ENCODE measurements around the gene PTPN11. TPM values are rescaled to one million over a fixed set of nuclear protein-coding genes. Genes with fewer than 3 reads are reported as not detected.

The PTPN11 gene
- total and polyA plus RNA-seq, 2 experiments from 2014 or later: 87.0 to 94.7 TPM

DNA sequence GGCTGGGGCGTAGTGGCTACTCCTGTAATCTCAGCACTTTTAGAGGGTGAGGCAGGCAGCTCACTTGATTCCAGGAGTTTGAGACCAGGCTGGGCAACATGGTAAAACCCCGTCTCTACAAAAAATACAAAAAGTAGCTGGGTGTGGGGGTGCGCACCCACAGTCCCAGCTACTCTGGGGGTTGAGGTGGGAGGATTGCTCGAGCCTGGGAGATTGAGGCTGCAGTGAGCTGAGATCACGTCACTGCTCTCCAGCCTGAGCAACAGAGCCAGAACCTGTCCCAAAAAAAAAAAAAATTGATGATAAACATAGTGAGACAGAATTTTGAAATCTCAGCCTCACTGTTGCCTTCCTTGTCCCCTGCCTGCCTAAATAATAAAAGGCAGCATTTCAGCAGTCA lies 40.0 kb downstream of the PTPN11 start:
- no peak overlapping the region for H3K4me3 ChIP-seq
- no peaks in the 10 kb centered on the region for H3K4me1 ChIP-seq (ENCODE audit: insufficient read depth)
- H3K79me2 ChIP-seq (replicated peaks; ENCODE audit: insufficient read depth): peaks cover 4% of the 10 kb centered on the region; the same call in 1 of the 2 replicates
- H3K27ac Mint-ChIP-seq: no peak overlapping the region
- peaks cover 5% of the 10 kb centered on the region for H3K27me3 Mint-ChIP-seq (ENCODE audit: insufficient read depth, low read depth, poor library complexity)
- no peaks in the 10 kb centered on the region for H3K27me3 ChIP-seq (ENCODE audit: insufficient read depth)
- H3F3A ChIP-seq (replicated peaks; ENCODE audit: low read depth): 0 out of 2 replicates have a peak, but pooled peaks cover 3% of the 10 kb centered on the region
- H3K36me3 ChIP-seq (ENCODE audit: insufficient read depth): peaks cover 40% of the 10 kb centered on the region
- no peaks in the 10 kb centered on the region for H3K9me3 Mint-ChIP-seq
- DNase-seq (ENCODE audit: low spot score) (no peak), ATAC-seq (no peak)
- no peak overlapping the region for H3K27ac ChIP-seq (ENCODE audit: low read depth)
- no peak overlapping the region for H2AFZ ChIP-seq
- TF ChIP-seq NANOG (IDR thresholded peaks at IDR 0.05; ENCODE audit: borderline replicate concordance) (no peak), STAT1 (IDR thresholded peaks at IDR 0.05; ENCODE audit: unreplicated experiment) (no peak), ZNF331 (CRISPR knock-in tag; IDR thresholded peaks at IDR 0.05; ENCODE audit: low read depth) (no peak), ZNF114 (CRISPR knock-in tag; IDR thresholded peaks at IDR 0.05) (no peak), CREB1 (CRISPR knock-in tag; IDR thresholded peaks at IDR 0.05; ENCODE audit: low read depth) (no peak)
- TF ChIP-seq, protein P1, sequence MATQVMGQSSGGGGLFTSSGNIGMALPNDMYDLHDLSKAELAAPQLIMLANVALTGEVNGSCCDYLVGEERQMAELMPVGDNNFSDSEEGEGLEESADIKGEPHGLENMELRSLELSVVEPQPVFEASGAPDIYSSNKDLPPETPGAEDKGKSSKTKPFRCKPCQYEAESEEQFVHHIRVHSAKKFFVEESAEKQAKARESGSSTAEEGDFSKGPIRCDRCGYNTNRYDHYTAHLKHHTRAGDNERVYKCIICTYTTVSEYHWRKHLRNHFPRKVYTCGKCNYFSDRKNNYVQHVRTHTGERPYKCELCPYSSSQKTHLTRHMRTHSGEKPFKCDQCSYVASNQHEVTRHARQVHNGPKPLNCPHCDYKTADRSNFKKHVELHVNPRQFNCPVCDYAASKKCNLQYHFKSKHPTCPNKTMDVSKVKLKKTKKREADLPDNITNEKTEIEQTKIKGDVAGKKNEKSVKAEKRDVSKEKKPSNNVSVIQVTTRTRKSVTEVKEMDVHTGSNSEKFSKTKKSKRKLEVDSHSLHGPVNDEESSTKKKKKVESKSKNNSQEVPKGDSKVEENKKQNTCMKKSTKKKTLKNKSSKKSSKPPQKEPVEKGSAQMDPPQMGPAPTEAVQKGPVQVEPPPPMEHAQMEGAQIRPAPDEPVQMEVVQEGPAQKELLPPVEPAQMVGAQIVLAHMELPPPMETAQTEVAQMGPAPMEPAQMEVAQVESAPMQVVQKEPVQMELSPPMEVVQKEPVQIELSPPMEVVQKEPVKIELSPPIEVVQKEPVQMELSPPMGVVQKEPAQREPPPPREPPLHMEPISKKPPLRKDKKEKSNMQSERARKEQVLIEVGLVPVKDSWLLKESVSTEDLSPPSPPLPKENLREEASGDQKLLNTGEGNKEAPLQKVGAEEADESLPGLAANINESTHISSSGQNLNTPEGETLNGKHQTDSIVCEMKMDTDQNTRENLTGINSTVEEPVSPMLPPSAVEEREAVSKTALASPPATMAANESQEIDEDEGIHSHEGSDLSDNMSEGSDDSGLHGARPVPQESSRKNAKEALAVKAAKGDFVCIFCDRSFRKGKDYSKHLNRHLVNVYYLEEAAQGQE (IDR thresholded peaks at IDR 0.05; ENCODE audit: unreplicated experiment): no peak
- TF ChIP-seq, protein P2, sequence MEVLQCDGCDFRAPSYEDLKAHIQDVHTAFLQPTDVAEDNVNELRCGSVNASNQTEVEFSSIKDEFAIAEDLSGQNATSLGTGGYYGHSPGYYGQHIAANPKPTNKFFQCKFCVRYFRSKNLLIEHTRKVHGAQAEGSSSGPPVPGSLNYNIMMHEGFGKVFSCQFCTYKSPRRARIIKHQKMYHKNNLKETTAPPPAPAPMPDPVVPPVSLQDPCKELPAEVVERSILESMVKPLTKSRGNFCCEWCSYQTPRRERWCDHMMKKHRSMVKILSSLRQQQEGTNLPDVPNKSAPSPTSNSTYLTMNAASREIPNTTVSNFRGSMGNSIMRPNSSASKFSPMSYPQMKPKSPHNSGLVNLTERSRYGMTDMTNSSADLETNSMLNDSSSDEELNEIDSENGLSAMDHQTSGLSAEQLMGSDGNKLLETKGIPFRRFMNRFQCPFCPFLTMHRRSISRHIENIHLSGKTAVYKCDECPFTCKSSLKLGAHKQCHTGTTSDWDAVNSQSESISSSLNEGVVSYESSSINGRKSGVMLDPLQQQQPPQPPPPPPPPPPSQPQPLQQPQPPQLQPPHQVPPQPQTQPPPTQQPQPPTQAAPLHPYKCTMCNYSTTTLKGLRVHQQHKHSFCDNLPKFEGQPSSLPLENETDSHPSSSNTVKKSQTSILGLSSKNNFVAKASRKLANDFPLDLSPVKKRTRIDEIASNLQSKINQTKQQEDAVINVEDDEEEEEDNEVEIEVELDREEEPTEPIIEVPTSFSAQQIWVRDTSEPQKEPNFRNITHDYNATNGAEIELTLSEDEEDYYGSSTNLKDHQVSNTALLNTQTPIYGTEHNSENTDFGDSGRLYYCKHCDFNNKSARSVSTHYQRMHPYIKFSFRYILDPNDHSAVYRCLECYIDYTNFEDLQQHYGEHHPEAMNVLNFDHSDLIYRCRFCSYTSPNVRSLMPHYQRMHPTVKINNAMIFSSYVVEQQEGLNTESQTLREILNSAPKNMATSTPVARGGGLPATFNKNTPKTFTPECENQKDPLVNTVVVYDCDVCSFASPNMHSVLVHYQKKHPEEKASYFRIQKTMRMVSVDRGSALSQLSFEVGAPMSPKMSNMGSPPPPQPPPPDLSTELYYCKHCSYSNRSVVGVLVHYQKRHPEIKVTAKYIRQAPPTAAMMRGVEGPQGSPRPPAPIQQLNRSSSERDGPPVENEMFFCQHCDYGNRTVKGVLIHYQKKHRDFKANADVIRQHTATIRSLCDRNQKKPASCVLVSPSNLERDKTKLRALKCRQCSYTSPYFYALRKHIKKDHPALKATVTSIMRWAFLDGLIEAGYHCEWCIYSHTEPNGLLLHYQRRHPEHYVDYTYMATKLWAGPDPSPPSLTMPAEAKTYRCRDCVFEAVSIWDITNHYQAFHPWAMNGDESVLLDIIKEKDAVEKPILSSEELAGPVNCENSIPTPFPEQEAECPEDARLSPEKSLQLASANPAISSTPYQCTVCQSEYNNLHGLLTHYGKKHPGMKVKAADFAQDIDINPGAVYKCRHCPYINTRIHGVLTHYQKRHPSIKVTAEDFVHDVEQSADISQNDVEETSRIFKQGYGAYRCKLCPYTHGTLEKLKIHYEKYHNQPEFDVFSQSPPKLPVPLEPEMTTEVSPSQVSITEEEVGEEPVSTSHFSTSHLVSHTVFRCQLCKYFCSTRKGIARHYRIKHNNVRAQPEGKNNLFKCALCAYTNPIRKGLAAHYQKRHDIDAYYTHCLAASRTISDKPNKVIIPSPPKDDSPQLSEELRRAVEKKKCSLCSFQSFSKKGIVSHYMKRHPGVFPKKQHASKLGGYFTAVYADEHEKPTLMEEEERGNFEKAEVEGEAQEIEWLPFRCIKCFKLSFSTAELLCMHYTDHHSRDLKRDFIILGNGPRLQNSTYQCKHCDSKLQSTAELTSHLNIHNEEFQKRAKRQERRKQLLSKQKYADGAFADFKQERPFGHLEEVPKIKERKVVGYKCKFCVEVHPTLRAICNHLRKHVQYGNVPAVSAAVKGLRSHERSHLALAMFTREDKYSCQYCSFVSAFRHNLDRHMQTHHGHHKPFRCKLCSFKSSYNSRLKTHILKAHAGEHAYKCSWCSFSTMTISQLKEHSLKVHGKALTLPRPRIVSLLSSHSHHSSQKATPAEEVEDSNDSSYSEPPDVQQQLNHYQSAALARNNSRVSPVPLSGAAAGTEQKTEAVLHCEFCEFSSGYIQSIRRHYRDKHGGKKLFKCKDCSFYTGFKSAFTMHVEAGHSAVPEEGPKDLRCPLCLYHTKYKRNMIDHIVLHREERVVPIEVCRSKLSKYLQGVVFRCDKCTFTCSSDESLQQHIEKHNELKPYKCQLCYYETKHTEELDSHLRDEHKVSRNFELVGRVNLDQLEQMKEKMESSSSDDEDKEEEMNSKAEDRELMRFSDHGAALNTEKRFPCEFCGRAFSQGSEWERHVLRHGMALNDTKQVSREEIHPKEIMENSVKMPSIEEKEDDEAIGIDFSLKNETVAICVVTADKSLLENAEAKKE (CRISPR knock-in tag; IDR thresholded peaks at IDR 0.05): no peak
- H3K4me3 Mint-ChIP-seq: no peak overlapping the region
- H4K20me1 ChIP-seq (replicated peaks; ENCODE audit: insufficient read depth): peaks cover 11% of the 10 kb centered on the region
- H3K4me2 ChIP-seq: no peak overlapping the region
- H3K36me3 Mint-ChIP-seq (ENCODE audit: low read depth): peaks cover 49% of the 10 kb centered on the region
- no peaks in the 10 kb centered on the region for H3K4me1 Mint-ChIP-seq
- H3K9me2 ChIP-seq (ENCODE audit: insufficient read depth): no peaks in the 10 kb centered on the region
